Ureter (tissue), 1 donor: ENCODE results near the gene IL1RL2. TPM values are rescaled to one million over a fixed set of nuclear protein-coding genes. Genes with fewer than 3 reads are reported as not detected.

ENCODE experiments used
- DNase-seq: peaks from one replicate; pipeline ENCODE4 v3.0.0-alpha.2; 2020; ENCODE audit warnings: low spot score
- total RNA-seq: library from RNA; stranded (reverse); gene quantifications from one replicate; pipeline ENCODE4 v1.2.4, GENCODE V29; 2023
- donor health status: DM: yes; HTN: yes; CAD: no.

Gene IL1RL2
- total RNA-seq, 1 donor from 2014 or later: 5.2 TPM

- DNase-seq: no peak
Observed at GRCh38 chr2:102158011-102158755, 28.6 kb upstream of the IL1RL2 start.

DNA sequence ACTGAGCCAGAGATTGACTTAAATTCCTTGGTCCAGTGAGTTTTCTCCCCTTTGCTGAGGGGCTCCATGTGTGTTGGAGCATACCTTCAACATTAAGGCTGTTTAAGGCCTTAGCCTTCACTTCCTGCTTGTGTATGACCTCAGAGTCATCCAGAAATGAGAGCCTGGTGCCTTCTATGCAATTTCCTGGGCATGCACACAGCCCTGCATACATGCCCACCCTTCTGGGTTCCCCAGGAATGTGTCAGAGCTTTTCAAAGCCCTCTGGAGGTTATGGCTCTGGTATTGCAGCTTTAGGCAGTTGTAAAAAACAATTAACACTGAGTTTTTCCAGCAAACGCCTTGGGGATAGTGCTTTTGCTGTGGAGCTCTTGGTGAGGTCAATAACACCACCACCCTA lies 27.5 kb upstream of the IL1RL2 start:
- no peak for DNase-seq

DNA sequence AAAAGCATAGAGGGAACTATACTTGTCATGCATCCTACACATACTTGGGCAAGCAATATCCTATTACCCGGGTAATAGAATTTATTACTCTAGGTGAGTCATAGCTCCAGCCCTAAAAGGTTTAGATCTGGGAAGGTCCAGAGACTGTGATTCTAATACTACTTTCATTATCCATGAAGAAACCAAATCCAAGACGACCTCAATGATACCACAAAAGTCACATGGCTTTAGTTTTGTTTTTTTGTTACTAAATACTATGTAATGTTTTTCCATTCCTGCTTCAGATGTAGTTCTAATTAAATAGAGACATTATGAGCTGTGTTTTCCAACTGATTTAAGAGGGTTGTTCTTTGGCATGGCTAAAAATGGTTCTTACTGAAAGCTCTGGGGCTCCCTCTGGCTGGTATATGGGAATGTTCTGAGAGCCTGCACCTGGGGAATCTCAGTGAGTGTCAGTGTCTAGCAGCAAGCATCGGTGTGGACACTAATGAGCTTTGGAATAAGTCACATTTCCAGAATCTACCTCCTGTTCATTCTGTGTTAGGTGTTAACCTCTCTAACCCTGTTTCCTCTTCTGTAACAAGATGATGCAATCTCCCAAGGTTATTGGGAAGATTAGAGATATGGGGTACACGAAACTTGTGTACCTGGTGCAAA lies 20.5 kb upstream of the IL1RL2 start:
- DNase-seq: no peak

DNA sequence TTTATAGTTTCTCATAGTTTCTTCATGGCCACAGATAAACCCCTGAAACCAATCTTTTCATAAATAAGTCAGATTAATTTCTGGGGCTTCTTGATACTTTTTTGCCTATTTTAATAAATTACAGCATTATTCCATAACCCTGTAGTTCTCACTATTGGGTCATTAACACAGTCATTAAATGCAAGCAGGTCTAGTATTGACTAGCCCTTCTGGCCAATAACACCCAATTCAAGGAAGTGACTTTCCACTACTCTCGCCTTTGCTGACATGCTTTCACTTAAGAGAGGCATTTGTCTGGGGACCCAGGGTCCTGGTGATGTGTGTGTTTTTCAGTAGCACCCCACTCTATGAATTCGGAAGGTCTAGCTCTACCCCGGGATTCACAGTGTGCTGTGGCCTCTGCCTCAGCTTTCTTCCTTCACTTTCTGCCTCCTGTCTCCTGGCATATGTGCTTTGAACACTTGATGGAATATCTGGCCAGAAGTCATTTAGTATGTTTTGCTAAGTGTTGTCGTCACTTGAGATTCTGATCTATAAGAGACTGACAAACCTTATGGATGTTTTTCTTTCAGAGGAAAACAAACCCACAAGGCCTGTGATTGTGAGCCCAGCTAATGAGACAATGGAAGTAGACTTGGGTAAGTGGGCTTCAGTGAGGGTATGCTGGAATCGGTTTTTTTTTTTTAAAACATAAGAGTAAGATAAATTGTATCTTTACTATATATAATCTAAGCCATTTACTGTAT lies 18.6 kb upstream of the IL1RL2 start:
- DNase-seq: no peak

DNA sequence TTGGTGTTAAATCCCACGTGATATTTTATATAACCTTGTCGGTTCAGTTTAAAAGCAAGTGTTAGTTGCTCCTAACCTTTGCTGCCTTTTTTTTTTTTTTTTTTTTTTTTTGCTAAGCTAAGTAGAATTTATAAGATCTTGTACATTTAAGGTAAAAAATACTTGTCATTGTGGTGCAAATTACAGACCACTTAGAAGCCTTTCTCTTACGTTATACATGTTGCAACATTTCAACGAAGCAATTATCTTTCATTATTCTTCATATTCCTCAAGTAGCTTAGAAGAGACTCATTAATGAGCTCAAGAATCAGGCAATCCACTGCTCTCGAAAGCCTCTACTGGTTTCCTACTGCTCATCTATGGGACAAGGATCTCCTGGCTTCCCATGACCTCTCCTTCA lies 14.9 kb upstream of the IL1RL2 start:
- no peak for DNase-seq

- DNase-seq: no peak
Observed at GRCh38 chr2:102172745-102173144, 14.1 kb upstream of the IL1RL2 start.

GRCh38 chr2:102176172-102176571 lies 10.7 kb upstream of the IL1RL2 start:
- DNase-seq: no peak

DNA sequence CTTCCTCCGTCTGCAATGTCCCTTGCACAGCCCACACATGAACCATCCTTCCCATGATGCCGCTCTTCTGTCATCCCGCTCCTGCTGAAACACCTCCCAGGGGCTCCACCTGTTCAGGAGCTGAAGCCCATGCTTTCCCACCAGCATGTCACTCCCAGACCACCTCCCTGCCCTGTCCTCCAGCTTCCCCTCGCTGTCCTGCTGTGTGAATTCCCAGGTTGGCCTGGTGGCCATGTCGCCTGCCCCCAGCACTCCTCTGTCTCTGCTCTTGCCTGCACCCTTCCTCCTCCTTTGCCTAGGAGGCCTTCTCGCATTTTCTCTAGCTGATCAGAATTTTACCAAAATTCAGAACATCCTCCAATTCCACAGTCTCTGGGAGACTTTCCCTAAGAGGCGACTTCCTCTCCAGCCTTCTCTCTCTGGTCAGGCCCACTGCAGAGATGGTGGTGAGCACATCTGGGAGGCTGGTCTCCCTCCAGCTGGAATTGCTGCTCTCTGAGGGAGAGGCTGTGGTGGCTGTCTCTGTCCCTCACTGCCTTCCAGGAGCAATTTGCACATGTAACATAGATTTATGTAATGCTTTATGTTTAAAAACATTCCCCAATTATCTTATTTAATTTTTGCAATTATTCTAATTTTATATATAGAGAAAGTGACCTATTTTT lies 8.9 kb upstream of the IL1RL2 start:
- no peak for DNase-seq

DNA sequence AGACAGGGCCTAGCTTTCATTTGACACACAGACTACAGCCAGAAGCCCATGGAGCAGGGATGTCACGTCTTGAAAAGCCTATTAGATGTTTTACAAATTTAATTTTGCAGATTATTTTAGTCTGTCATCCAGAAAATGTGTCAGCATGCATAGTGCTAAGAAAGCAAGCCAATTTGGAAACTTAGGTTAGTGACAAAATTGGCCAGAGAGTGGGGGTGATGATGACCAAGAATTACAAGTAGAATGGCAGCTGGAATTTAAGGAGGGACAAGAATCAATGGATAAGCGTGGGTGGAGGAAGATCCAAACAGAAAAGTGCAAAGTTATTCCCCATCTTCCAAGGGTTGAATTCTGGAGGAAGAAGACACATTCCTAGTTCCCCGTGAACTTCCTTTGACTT lies 7.8 kb upstream of the IL1RL2 start:
- no peak for DNase-seq

- no peak for DNase-seq
Observed at GRCh38 chr2:102179788-102180686, 6.8 kb upstream of the IL1RL2 start.

DNA sequence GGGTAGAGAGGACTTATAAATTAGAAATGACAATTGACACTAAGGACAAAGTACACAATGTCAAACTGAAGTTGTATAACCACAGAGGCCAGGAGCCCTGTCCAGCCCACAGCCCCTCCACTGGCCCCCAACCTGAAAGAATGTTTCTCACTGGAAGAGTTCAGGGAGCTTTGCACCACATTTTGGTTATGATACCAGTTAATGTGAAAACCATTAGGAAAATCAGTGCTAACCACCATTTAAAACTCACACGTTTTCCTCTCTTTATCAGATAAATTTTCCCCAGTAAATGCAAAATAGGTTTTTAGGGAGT lies 6.2 kb upstream of the IL1RL2 start:
- DNase-seq: no peak

- DNase-seq: no peak
Observed at GRCh38 chr2:102181376-102181775, 5.4 kb upstream of the IL1RL2 start.

DNA sequence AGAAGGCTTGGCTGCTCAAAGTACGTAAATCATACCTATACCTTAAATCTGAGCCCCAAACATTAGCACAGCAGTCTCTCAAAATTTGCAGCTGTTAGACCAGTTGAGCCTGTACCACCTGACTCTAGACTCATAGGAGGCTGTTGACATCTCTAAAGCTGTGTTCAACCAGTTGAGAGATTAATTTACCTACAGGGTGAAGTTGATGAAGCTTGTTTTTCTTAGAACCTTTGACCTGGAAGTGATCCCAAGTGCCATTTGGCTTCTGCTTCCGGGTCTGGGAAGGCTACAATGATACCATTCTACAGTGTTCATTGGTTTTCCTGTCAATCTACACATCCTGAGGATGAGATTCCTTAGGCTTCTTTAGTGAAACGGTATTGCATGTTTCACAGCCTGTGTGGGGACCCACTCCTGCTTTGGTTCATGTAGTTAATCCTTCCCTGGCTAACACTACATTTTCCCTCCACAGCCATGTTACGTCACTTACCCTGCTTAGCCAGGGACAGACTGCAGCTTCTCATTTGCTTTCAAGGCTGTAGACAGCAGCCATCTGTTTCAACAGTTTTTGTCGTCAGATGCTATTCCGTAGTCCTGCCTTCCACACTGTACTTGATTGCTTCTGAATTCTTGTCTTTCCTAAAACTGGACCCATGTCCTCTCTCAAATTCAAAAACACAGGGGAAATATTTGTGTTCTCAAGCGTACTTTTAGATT lies 4.7 kb upstream of the IL1RL2 start:
- no peak for DNase-seq

DNA sequence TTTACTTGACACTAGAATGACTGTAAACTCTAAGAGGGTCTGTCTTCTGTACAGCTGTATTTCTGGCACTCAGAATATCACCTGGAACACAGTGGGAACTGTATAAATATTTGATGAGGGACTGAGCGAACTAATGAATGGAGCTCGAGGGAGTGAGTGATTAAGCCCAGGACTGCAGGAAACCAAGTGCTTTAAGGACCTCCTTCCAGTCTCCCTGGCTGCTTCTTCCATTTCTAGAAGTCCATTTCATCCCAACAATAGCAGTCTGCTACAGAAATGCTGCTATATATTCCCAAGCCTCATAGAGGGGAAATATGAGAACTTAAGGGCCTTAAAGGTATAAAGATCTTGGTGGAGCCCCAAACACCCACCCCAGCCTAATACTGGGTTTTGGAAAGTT lies 2.8 kb upstream of the IL1RL2 start:
- DNase-seq: no peak

GRCh38 chr2:102184568-102184967 lies 2.3 kb upstream of the IL1RL2 start:
- no peak for DNase-seq

DNA sequence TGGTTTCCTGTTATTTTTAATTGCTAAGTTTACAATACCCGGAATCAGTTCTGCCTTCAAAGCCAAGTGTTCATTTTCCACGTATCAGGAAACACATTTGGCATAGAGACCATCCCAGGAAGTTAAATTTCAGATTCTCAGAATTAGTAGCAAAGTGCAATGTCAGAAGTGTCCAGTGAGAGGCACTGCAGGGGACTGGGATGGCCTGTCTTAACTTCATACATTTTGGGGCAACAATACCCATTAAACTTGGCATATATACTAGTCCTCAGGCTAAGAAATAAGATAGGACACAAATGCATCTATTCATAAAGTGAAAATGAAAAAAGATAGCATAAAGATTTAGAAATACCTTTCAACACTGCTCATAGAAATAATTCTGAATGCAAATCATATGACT lies 1.5 kb upstream of the IL1RL2 start:
- DNase-seq: no peak

DNA sequence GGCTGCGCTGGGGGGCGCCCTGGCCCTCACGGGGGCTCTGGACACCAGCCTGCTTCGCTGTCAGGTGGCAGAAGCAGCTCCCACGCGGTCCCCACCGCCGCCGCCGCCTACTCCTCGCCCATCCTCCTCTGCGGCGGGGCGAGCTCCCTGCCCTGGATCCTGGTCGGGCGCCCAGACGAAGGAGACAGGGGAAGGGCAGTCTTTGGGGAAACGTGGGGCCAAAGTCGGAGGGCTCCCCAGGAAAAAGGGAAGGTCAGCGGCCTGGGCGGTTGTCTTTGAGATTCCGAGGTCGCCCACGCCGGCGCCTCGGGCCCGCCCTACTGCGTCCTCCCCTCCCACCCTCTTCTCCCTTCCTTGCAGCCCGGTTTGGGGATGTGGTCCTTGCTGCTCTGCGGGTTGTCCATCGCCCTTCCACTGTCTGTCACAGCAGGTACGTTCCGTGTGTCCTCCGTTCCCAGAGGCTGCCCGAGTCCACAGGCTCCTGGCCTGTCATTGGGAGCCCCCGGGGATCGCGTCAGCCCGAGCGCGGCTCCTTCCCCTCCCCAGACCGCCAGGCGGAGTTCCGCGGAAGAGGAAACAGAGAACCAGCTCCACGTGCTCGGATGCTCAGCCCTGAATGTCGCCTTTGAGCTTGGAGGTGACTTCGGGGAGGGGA lies 800 bp downstream of the IL1RL2 start:
- no peak for DNase-seq

GRCh38 chr2:102190430-102191107 lies 3.7 kb downstream of the IL1RL2 start:
- no peak for DNase-seq

- no peak for DNase-seq
Observed at GRCh38 chr2:102191501-102191900, 4.7 kb downstream of the IL1RL2 start.

DNA sequence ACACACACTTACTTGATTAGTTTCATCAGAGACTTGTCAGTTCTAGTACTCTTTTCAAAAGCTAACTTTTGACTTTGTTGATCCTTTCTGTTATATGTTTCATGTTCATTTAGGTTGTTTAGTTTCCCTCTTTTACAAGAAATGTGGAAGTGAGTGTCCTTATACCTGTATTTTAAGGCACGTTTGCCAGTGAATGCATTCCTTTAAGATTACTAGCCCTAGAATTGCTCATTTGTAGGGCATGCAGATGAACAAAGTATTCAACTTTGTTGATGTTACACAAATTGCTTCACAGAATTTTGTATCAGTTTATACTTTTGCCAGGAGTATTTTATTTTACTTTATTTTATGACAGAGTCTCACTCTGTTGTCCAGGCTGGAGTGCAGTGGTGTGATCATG lies 6.3 kb downstream of the IL1RL2 start:
- no peak for DNase-seq
